K562 (cell line): ENCODE measurements around the gene TTN.

Experiments used
- CEBPG ChIP-seq, 3 experiments: fragments of 200-800 bp in 1 of 3; sonication (Bioruptor generic) in 1 of 3; sonication (generic) in 1 of 3; formaldehyde crosslinking in 1 of 3; IDR thresholded peaks in 2 of 3; conservative IDR thresholded peaks in 1 of 3; 2 replicates each; pipeline versions ENCODE4 v1.6.1 to v1.8.0; 2016 to 2022; ENCODE audit warnings: missing compliant biosample characterization in 2 of 3, missing genetic modification characterization in 2 of 3, mild to moderate bottlenecking in 1 of 3, missing genetic modification reagents in 1 of 3
- CREB1 ChIP-seq, 2 experiments: sonication (generic) in 1 of 2; formaldehyde crosslinking in 1 of 2; IDR thresholded peaks; 2 replicates each; pipeline versions ENCODE4 v1.6.1 to v1.8.0; 2012 to 2022; ENCODE audit warnings: inconsistent platforms in 1 of 2, mild to moderate bottlenecking in 1 of 2, missing genetic modification reagents in 1 of 2, moderate library complexity in 1 of 2
- ETS2 ChIP-seq: IDR thresholded peaks from 2 replicates; pipeline ENCODE4 v1.6.1; 2016; ENCODE audit warnings: borderline replicate concordance, missing genetic modification characterization, mild to moderate bottlenecking, moderate library complexity, missing compliant biosample characterization; ENCODE audit not compliant: poor library complexity, severe bottlenecking
- RCOR1 ChIP-seq, 2 experiments: IDR thresholded peaks; 2 replicates each; pipeline ENCODE4 v1.6.1; 2012; ENCODE audit warnings: low read depth in 2 of 2, low read length in 2 of 2, borderline replicate concordance in 1 of 2, improper control_type of control experiment in 1 of 2
- ZNF121 ChIP-seq: sonication (generic); formaldehyde crosslinking; conservative IDR thresholded peaks from 2 replicates; pipeline ENCODE4 v1.8.0; 2022; ENCODE audit warnings: missing genetic modification reagents
- ZNF175 ChIP-seq: fragments of 200-800 bp; sonication (Bioruptor generic); IDR thresholded peaks from 2 replicates; pipeline ENCODE4 v1.6.1; 2016; ENCODE audit warnings: low read depth, mild to moderate bottlenecking, missing genetic modification characterization, missing compliant biosample characterization
- ZNF561 ChIP-seq: fragments of 450-650 bp; formaldehyde crosslinking; conservative IDR thresholded peaks from 2 replicates; pipeline ENCODE4 v1.4.0; 2020; ENCODE audit warnings: mild to moderate bottlenecking, moderate library complexity
- ZNF583 ChIP-seq: fragments of 250-450 bp; sonication (Bioruptor Pico); IDR thresholded peaks from 2 replicates; pipeline ENCODE4 v1.4.0; 2020
- TF ChIP-seq, protein P1 (sequence below): fragments of 250-450 bp; sonication (Bioruptor Pico); IDR thresholded peaks from 2 replicates; pipeline ENCODE4 v1.5.0; 2021; ENCODE audit warnings: mild to moderate bottlenecking, borderline replicate concordance
- TF ChIP-seq, protein P2 (sequence below): sonication (generic); formaldehyde crosslinking; IDR thresholded peaks from 2 replicates; pipeline ENCODE4 v1.8.0; 2022; ENCODE audit warnings: missing genetic modification reagents, mild to moderate bottlenecking, borderline replicate concordance
- TF ChIP-seq, protein P3 (sequence below), 2 experiments: fragments of 450-650 bp; formaldehyde crosslinking in 1 of 2; IDR thresholded peaks; 2 replicates each; pipeline versions ENCODE4 v1.4.0 to v1.6.1; 2014 to 2020; ENCODE audit warnings: mild to moderate bottlenecking in 2 of 2, borderline replicate concordance in 1 of 2, low read depth in 1 of 2
- TF ChIP-seq, protein P4 (sequence below), 3 experiments: IDR thresholded peaks in 2 of 3; conservative IDR thresholded peaks in 1 of 3; 2 replicates each; pipeline ENCODE4 v1.5.1; 2011 to 2012; ENCODE audit warnings: low read length in 3 of 3, mild to moderate bottlenecking in 3 of 3, control low read depth in 2 of 3, improper control_type of control experiment in 1 of 3, inconsistent platforms in 1 of 3, low read depth in 1 of 3, mixed read lengths in 1 of 3, moderate library complexity in 1 of 3; ENCODE audit not compliant: insufficient read depth in 2 of 3

DNA sequence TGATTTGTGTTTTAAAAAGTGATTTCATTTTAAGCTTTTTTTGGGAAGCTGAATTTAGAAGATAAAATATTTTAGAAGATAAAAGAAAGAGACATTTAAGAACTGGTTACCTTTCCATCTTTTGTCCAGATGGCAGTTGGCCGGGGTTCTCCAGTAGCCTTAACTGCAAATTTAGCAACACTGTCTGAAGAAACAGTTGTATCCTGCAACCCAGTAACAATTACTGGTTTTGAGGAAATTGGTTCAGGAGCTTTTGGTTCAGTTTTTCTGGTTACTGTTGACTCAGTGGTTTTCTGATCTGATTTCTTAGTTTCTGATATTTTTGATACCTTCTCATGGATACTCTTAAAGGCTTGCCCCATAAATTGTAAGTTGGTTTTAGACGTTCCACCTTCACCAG lies 277.1 kb downstream of the TTN start:
- TF ChIP-seq, protein P1, sequence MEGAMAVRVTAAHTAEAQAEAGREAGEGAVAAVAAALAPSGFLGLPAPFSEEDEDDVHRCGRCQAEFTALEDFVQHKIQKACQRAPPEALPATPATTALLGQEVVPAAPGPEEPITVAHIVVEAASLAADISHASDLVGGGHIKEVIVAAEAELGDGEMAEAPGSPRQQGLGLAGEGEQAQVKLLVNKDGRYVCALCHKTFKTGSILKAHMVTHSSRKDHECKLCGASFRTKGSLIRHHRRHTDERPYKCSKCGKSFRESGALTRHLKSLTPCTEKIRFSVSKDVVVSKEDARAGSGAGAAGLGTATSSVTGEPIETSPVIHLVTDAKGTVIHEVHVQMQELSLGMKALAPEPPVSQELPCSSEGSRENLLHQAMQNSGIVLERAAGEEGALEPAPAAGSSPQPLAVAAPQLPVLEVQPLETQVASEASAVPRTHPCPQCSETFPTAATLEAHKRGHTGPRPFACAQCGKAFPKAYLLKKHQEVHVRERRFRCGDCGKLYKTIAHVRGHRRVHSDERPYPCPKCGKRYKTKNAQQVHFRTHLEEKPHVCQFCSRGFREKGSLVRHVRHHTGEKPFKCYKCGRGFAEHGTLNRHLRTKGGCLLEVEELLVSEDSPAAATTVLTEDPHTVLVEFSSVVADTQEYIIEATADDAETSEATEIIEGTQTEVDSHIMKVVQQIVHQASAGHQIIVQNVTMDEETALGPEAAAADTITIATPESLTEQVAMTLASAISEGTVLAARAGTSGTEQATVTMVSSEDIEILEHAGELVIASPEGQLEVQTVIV (CRISPR knock-in tag): no peak
- TF ChIP-seq CEBPG (CRISPR knock-in tag; IDR thresholded peaks at IDR 0.05) (no peak), CEBPG (tag; conservative IDR thresholded peaks at IDR 0.05 in 1 of 2, IDR thresholded peaks at IDR 0.05 in 1 of 2) (no peak), ZNF121 (CRISPR knock-in tag) (no peak), ZNF561 (CRISPR knock-in tag) (no peak), ZNF175 (CRISPR knock-in tag) (no peak), ETS2 (tag) (no peak), ZNF583 (CRISPR knock-in tag) (no peak), CREB1 (IDR thresholded peaks at IDR 0.05) (no peak), CREB1 (CRISPR knock-in tag; IDR thresholded peaks at IDR 0.05) (no peak), RCOR1 (IDR thresholded peaks at IDR 0.05; ENCODE audit: borderline replicate concordance in 1 of 2, low read depth in 2 of 2, low read length in 2 of 2) (no peak)
- TF ChIP-seq, protein P2, sequence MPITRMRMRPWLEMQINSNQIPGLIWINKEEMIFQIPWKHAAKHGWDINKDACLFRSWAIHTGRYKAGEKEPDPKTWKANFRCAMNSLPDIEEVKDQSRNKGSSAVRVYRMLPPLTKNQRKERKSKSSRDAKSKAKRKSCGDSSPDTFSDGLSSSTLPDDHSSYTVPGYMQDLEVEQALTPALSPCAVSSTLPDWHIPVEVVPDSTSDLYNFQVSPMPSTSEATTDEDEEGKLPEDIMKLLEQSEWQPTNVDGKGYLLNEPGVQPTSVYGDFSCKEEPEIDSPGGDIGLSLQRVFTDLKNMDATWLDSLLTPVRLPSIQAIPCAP (CRISPR knock-in tag): no peak
- TF ChIP-seq, protein P3, sequence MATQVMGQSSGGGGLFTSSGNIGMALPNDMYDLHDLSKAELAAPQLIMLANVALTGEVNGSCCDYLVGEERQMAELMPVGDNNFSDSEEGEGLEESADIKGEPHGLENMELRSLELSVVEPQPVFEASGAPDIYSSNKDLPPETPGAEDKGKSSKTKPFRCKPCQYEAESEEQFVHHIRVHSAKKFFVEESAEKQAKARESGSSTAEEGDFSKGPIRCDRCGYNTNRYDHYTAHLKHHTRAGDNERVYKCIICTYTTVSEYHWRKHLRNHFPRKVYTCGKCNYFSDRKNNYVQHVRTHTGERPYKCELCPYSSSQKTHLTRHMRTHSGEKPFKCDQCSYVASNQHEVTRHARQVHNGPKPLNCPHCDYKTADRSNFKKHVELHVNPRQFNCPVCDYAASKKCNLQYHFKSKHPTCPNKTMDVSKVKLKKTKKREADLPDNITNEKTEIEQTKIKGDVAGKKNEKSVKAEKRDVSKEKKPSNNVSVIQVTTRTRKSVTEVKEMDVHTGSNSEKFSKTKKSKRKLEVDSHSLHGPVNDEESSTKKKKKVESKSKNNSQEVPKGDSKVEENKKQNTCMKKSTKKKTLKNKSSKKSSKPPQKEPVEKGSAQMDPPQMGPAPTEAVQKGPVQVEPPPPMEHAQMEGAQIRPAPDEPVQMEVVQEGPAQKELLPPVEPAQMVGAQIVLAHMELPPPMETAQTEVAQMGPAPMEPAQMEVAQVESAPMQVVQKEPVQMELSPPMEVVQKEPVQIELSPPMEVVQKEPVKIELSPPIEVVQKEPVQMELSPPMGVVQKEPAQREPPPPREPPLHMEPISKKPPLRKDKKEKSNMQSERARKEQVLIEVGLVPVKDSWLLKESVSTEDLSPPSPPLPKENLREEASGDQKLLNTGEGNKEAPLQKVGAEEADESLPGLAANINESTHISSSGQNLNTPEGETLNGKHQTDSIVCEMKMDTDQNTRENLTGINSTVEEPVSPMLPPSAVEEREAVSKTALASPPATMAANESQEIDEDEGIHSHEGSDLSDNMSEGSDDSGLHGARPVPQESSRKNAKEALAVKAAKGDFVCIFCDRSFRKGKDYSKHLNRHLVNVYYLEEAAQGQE (IDR thresholded peaks at IDR 0.05; ENCODE audit: borderline replicate concordance): no peak
- TF ChIP-seq, protein P3 (CRISPR knock-in tag; IDR thresholded peaks at IDR 0.05; ENCODE audit: low read depth): no peak
- TF ChIP-seq, protein P4, sequence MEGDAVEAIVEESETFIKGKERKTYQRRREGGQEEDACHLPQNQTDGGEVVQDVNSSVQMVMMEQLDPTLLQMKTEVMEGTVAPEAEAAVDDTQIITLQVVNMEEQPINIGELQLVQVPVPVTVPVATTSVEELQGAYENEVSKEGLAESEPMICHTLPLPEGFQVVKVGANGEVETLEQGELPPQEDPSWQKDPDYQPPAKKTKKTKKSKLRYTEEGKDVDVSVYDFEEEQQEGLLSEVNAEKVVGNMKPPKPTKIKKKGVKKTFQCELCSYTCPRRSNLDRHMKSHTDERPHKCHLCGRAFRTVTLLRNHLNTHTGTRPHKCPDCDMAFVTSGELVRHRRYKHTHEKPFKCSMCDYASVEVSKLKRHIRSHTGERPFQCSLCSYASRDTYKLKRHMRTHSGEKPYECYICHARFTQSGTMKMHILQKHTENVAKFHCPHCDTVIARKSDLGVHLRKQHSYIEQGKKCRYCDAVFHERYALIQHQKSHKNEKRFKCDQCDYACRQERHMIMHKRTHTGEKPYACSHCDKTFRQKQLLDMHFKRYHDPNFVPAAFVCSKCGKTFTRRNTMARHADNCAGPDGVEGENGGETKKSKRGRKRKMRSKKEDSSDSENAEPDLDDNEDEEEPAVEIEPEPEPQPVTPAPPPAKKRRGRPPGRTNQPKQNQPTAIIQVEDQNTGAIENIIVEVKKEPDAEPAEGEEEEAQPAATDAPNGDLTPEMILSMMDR (IDR thresholded peaks at IDR 0.05 in 2 of 3, conservative IDR thresholded peaks at IDR 0.05 in 1 of 3; ENCODE audit: insufficient read depth in 2 of 3, low read depth in 1 of 3, low read length in 3 of 3): no peak
